NAMALWA (cell line): ENCODE results near the gene GRM8.

Source experiments
- DNase-seq: peaks from one replicate; pipeline ENCODE4 v3.0.0-alpha.2; 2015; ENCODE audit warnings: low spot score

The GRM8 gene

DNA sequence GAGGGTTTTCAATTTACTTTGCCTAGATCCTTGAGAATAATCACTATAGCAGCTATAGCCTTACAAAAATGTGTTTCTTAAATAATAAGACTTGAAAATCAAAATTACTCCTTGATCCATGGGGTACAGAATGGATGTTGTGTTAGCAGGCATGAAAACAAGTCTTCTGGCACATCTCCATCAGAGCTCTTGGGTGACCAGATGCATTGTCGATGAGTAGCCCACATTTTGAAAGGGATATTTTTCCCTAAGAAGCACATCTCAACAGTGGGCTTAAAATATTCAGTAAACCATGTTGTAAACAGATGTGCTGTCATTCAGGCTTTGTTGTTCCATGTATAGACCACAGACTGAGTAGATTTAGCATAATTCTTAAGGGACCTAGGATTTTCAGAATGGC lies 827.8 kb downstream of the GRM8 start:
- no peak for DNase-seq

DNA sequence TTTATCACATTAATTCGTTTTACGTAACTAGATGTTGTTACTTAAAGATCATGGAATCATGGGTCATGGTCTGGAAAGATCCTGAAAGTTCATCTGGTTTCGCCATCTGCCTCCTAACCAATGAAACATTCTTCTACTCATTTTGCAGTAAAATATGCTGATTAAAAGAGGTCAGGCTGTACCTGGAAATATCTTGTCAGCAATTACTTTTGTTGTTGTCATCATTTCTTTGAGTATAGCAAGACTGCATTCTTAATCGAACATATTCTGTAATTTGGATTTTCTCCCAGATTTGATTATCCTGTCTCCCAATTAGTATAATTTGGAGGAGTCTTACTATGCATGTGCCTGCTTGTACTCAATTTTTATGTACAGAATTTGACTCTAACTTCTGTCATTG lies 833.7 kb downstream of the GRM8 start:
- DNase-seq, result no peak

DNA sequence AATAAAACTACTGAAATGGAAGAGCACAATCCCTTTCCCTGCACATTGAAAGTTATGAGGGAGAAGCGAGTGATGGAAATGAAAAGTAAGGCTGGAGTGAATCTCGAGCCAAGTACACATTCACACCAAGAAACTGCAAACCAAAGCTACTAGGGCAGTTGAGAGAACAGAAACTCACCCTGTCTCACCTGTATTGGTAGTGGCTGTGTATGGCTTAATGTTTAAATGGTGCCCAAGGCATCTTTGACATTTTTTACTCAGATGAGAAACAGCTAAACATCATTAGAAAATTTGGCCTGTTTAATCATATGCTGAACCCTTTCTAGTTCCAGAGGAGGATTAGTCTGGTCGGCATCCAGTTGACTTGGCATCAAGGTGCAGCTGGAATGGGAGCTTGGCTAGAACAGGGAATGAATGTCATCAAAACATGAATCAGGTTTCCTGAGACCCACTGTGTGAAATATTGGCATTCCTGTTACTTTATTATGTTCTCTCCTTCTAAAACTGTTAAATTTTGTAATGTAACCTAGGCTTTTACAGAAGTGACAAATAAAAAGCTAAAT lies 840.8 kb downstream of the GRM8 start:
- no peak for DNase-seq

DNA sequence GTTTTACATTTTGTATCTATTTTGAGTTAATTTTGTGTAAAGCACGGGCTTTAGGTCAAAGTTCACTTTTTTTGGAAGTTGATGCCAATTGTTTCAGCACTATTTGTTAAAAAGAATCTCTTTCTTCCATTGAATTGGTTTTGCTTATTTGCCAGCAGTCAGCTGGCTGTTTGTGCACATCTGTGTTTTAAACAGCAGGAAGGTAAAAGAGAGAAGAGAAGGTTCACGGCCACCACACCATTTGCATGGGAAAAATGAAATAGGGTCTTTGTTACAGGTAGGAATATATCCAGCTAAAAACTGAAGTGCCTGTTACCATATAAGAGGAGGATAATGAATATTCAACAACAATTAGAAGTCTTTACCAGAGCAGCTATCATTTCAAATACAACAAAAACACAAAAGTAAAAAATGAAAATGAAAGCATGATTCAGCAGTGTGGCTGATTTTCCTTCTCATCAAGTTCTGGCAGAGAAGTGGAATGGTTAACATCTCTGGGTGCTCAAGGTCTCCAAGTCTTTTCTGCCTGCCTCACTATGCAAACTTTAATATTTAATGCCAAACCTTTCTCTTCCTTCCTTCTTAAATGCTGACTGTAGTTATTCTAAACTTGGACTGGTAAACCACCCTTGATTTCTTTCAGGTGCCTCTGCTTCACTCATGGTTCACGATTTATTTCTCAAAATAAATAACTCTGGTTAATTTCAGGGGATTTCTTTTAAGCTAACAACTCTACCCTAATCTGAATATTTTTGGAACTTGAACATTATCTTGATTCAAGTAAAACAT lies 841.5 kb downstream of the GRM8 start:
- DNase-seq, result no peak

DNA sequence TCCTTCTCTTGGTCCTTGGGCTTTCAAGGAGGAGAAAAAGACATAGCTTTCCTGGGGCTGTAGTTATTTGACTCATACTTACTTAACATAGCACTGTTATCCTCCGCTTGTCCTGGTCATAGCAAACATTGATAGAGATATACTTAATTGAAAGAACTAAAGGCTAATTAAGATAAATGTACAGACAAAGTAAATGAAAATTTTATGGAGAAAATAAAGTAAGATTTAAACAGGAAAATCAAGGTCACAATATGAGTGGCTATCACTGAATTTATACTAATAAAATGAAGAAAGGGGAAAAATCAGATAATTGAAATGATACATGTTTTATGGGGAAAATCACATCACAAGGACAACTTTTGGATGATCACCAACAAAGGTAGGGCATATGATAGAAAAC lies 849.7 kb downstream of the GRM8 start:
- no peak for DNase-seq

DNA sequence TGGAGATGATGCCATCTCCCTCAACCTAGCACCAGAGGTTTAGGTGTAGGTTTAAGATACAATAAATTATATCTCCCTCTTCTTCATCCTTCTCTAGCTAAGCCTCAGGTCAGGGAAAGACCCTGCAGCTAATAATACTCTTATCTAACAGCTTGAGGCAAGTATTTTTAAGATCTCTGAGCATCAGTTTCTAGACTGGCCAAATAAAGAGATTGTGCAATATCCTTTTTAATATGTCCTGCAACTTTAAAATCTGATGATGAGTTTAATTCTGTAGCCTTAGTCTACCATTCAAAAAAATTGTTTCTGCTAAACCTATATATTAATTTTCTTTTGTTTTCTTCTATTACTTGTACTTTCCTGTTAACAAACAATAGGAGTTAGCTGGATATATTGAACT lies 850.8 kb downstream of the GRM8 start:
- no peak for DNase-seq

DNA sequence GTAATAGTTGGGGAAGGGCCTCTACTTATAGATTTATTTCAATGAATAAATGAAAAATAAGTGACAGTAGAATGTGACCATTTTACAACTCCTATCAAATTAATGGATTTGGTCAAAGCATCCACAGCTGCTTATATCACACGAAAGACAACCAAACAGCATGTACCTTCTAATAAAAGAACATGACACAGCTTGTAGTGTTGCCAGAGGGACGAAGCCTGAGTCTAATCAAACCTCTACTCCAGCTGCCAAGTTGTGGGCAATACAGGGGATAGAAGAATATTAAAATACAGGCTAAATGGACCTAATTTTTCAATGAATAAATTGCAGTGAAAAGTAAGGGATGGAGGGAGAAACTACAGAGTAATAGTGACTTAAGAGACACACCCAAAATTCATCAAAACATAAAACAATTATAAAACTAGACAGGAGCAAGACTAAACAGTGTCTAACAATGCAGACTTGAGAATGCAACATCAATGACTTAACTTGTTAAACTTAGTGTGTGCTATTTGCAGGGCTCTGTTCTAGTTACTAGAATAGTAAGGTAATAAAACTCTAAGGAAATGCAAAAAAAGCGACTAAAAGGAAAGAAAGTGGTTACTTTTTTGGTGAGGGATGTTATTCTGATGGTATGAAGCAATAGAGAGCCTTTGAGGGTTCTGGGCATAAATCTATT lies 853.8 kb downstream of the GRM8 start:
- DNase-seq, result no peak

DNA sequence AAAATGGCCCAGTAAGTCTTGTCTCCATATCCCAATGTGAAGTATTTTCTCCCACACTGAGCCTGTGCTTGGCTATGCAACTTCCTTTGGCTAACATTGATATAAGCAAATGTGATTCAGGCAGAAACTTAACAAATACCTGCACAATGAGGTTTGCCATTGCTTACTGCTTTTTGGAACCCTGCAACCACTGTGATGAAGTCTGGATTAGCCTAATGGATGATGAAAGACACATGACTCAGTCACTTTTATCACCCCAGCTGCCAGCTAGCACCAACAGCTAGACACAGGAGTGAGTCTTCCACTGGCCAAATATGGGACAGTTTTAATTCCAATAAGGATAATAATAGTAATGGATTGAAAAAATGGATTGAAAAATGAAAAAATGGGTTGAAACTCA lies 854.5 kb downstream of the GRM8 start:
- DNase-seq, result no peak

DNA sequence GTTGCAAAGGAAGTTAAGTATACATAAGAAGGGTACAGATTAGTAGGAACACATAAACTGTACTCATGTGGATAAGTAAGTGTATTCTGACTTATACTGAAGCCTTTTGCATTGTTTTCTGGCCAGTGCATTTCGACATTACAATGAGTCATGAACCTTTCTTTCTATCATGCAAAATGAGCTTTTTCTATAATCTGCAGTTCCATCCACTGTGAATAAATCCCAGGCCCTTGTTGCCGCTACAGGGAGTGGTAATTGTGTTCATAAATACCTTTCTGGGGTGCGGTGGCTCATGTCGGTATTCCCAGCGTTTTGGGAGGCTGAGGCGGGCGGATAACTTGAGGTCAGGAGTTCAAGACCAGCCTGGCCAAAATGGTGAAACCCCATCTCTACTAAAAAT lies 858.3 kb downstream of the GRM8 start:
- DNase-seq, result no peak
